Measurements from ENCODE around the gene TRIM68. TPM values are rescaled to one million over a fixed set of nuclear protein-coding genes. Genes with fewer than 3 reads are reported as not detected.
A peak's percentile ranks its signal among the peaks of the same experiment; 100 is the strongest.

TRIM68 gene
- 7.7 TPM for polyA plus RNA-seq (2013, experiment 1 of 2)
- polyA plus RNA-seq (2013, experiment 2 of 2) = 7.1 TPM

GRCh38 chr11:4607781-4608666 is at the start of gene TRIM68:
TSS of gene TRIM68 (minus strand) at chr11:4608231. CDS start at chr11:4605504, 2,727 bp downstream.
- Histone ChIP-seq H3K4ac (ENCODE audit: low read length) (no peak within 1 kb of the TSS), H2BK12ac (ENCODE audit: low read length) (no peak within 1 kb of the TSS), H2AK5ac (ENCODE audit: low read depth, low read length) (no peak within 1 kb of the TSS), H3K23ac (ENCODE audit: low read depth, low read length, poor library complexity) (peak within 1 kb of the TSS; percentile 48), H3K9ac (ENCODE audit: low read depth, low read length, poor library complexity) (peak within 1 kb of the TSS; percentile 89), H3K9me3 (replicated peaks in 1 of 2; ENCODE audit: control insufficient read depth in 2 of 2, insufficient read depth in 1 of 2, low read depth in 1 of 2, low read length in 2 of 2) (no peaks in the 10 kb centered on the region), H2BK15ac (ENCODE audit: low read length) (no peak within 1 kb of the TSS), H3K79me1 (ENCODE audit: low read depth, low read length) (no peaks in the 10 kb centered on the region), H3K4me1 (ENCODE audit: control insufficient read depth in 2 of 2, insufficient read depth in 1 of 2, low read depth in 1 of 2, low read length in 2 of 2) (peaks cover 4 to 5% of the 10 kb centered on the region in 2 donors), H3K14ac (ENCODE audit: low read length) (no peak within 1 kb of the TSS), H3K4me2 (ENCODE audit: insufficient read depth, low read length, poor library complexity, severe bottlenecking) (peak within 1 kb of the TSS; percentile 68), H2AFZ (ENCODE audit: low read length) (peak within 1 kb of the TSS; percentile 98), H2BK5ac (ENCODE audit: low read length) (no peak within 1 kb of the TSS), H4K91ac (ENCODE audit: low read depth, low read length, poor library complexity) (no peak within 1 kb of the TSS), H3K4me3 (ENCODE audit: low read length in 2 of 2) (peak within 1 kb of the TSS; percentile 70 to 88), H3K27me3 (ENCODE audit: control insufficient read depth in 3 of 3, insufficient read depth in 3 of 3, low read depth in 1 of 3, low read length in 3 of 3) (no peaks in the 10 kb centered on the region), H4K8ac (ENCODE audit: low read depth, low read length) (no peak within 1 kb of the TSS), H3K27ac (replicated peaks; ENCODE audit: low read length) (peak within 1 kb of the TSS; percentile 93), H3K18ac (ENCODE audit: low read length) (peak within 1 kb of the TSS; percentile 98), H3K36me3 (replicated peaks in 1 of 2; ENCODE audit: control insufficient read depth in 2 of 2, insufficient read depth in 2 of 2, low read length in 2 of 2) (peaks cover 0 to 24% of the 10 kb centered on the region in 2 donors), H2BK120ac (ENCODE audit: low read depth, low read length) (no peak within 1 kb of the TSS)
- DNase-seq (ENCODE audit: low spot score) = peak; percentile 78
- no CpG with 5 or more reads among the region's 43 CpGs for whole genome bisulfite sequencing, 2 donors (ENCODE audit: extremely low coverage in 2 of 2, insufficient read length in 2 of 2, insufficient replicate concordance in 1 of 2)

GRCh38 chr11:4654635-4655369 is 46.8 kb upstream of the TRIM68 start:
- Histone ChIP-seq H2BK12ac (ENCODE audit: low read length) (no peak overlapping the region), H2AK5ac (ENCODE audit: low read depth, low read length) (no peak overlapping the region), H3K4me3 (ENCODE audit: low read length in 2 of 2) (no peak overlapping the region), H4K91ac (ENCODE audit: low read depth, low read length, poor library complexity) (no peak overlapping the region), H2BK120ac (ENCODE audit: low read depth, low read length) (no peak overlapping the region), H3K27me3 (ENCODE audit: control insufficient read depth in 3 of 3, insufficient read depth in 3 of 3, low read depth in 1 of 3, low read length in 3 of 3) (no peaks in the 10 kb centered on the region), H3K18ac (ENCODE audit: low read length) (no peak overlapping the region), H2BK5ac (ENCODE audit: low read length) (no peak overlapping the region), H2BK15ac (ENCODE audit: low read length) (no peak overlapping the region), H3K27ac (replicated peaks; ENCODE audit: low read length) (no peak overlapping the region), H3K36me3 (replicated peaks in 1 of 2; ENCODE audit: control insufficient read depth in 2 of 2, insufficient read depth in 2 of 2, low read length in 2 of 2) (no peaks in the 10 kb centered on the region), H3K14ac (ENCODE audit: low read length) (no peak overlapping the region), H4K8ac (ENCODE audit: low read depth, low read length) (no peak overlapping the region), H3K4me2 (ENCODE audit: insufficient read depth, low read length, poor library complexity, severe bottlenecking) (no peak overlapping the region), H2AFZ (ENCODE audit: low read length) (no peak overlapping the region), H3K4me1 (ENCODE audit: control insufficient read depth in 2 of 2, insufficient read depth in 1 of 2, low read depth in 1 of 2, low read length in 2 of 2) (no peaks in the 10 kb centered on the region), H3K9me3 (replicated peaks in 1 of 2; ENCODE audit: control insufficient read depth in 2 of 2, insufficient read depth in 1 of 2, low read depth in 1 of 2, low read length in 2 of 2) (no peaks in the 10 kb centered on the region), H3K9ac (ENCODE audit: low read depth, low read length, poor library complexity) (no peak overlapping the region), H3K4ac (ENCODE audit: low read length) (no peak overlapping the region), H3K79me1 (ENCODE audit: low read depth, low read length) (no peaks in the 10 kb centered on the region), H3K23ac (ENCODE audit: low read depth, low read length, poor library complexity) (no peak overlapping the region)
- DNase-seq (ENCODE audit: low spot score) = no peak
- WGBS, 2 donors (ENCODE audit: extremely low coverage in 2 of 2, insufficient read length in 2 of 2, insufficient replicate concordance in 1 of 2) = no CpG with 5 or more reads among the region's 2 CpGs

GRCh38 chr11:4647766-4648165 is 39.7 kb upstream of the TRIM68 start:
- Histone ChIP-seq H3K36me3 (replicated peaks in 1 of 2; ENCODE audit: control insufficient read depth in 2 of 2, insufficient read depth in 2 of 2, low read length in 2 of 2) (no peaks in the 10 kb centered on the region), H3K9ac (ENCODE audit: low read depth, low read length, poor library complexity) (no peak overlapping the region), H3K4me2 (ENCODE audit: insufficient read depth, low read length, poor library complexity, severe bottlenecking) (no peak overlapping the region), H2BK120ac (ENCODE audit: low read depth, low read length) (no peak overlapping the region), H3K27me3 (ENCODE audit: control insufficient read depth in 3 of 3, insufficient read depth in 3 of 3, low read depth in 1 of 3, low read length in 3 of 3) (no peaks in the 10 kb centered on the region), H3K9me3 (replicated peaks in 1 of 2; ENCODE audit: control insufficient read depth in 2 of 2, insufficient read depth in 1 of 2, low read depth in 1 of 2, low read length in 2 of 2) (no peaks in the 10 kb centered on the region), H3K4ac (ENCODE audit: low read length) (no peak overlapping the region), H2AFZ (ENCODE audit: low read length) (no peak overlapping the region), H3K18ac (ENCODE audit: low read length) (peak overlapping the region; percentile 16), H3K23ac (ENCODE audit: low read depth, low read length, poor library complexity) (no peak overlapping the region), H4K91ac (ENCODE audit: low read depth, low read length, poor library complexity) (no peak overlapping the region), H3K4me3 (ENCODE audit: low read length in 2 of 2) (no peak overlapping the region), H2AK5ac (ENCODE audit: low read depth, low read length) (no peak overlapping the region), H3K27ac (replicated peaks; ENCODE audit: low read length) (no peak overlapping the region), H2BK12ac (ENCODE audit: low read length) (no peak overlapping the region), H4K8ac (ENCODE audit: low read depth, low read length) (no peak overlapping the region), H3K14ac (ENCODE audit: low read length) (no peak overlapping the region), H3K79me1 (ENCODE audit: low read depth, low read length) (no peaks in the 10 kb centered on the region), H3K4me1 (ENCODE audit: control insufficient read depth in 2 of 2, insufficient read depth in 1 of 2, low read depth in 1 of 2, low read length in 2 of 2) (peaks cover 0 to 3% of the 10 kb centered on the region in 2 donors), H2BK15ac (ENCODE audit: low read length) (no peak overlapping the region), H2BK5ac (ENCODE audit: low read length) (no peak overlapping the region)
- no peak for DNase-seq (ENCODE audit: low spot score)
- WGBS, 2 donors (ENCODE audit: extremely low coverage in 2 of 2, insufficient read length in 2 of 2, insufficient replicate concordance in 1 of 2) = no CpG with 5 or more reads among the region's 4 CpGs

GRCh38 chr11:4645974-4646373 is 37.9 kb upstream of the TRIM68 start:
- Histone ChIP-seq H3K4ac (ENCODE audit: low read length) (no peak overlapping the region), H3K14ac (ENCODE audit: low read length) (no peak overlapping the region), H2BK15ac (ENCODE audit: low read length) (no peak overlapping the region), H2AFZ (ENCODE audit: low read length) (no peak overlapping the region), H4K8ac (ENCODE audit: low read depth, low read length) (no peak overlapping the region), H3K79me1 (ENCODE audit: low read depth, low read length) (no peaks in the 10 kb centered on the region), H3K4me2 (ENCODE audit: insufficient read depth, low read length, poor library complexity, severe bottlenecking) (no peak overlapping the region), H2BK5ac (ENCODE audit: low read length) (no peak overlapping the region), H3K9me3 (replicated peaks in 1 of 2; ENCODE audit: control insufficient read depth in 2 of 2, insufficient read depth in 1 of 2, low read depth in 1 of 2, low read length in 2 of 2) (no peaks in the 10 kb centered on the region), H3K36me3 (replicated peaks in 1 of 2; ENCODE audit: control insufficient read depth in 2 of 2, insufficient read depth in 2 of 2, low read length in 2 of 2) (no peaks in the 10 kb centered on the region), H4K91ac (ENCODE audit: low read depth, low read length, poor library complexity) (no peak overlapping the region), H2BK120ac (ENCODE audit: low read depth, low read length) (no peak overlapping the region), H3K27me3 (ENCODE audit: control insufficient read depth in 3 of 3, insufficient read depth in 3 of 3, low read depth in 1 of 3, low read length in 3 of 3) (no peaks in the 10 kb centered on the region), H3K9ac (ENCODE audit: low read depth, low read length, poor library complexity) (no peak overlapping the region), H3K18ac (ENCODE audit: low read length) (no peak overlapping the region), H3K4me3 (ENCODE audit: low read length in 2 of 2) (no peak overlapping the region), H3K4me1 (ENCODE audit: control insufficient read depth in 2 of 2, insufficient read depth in 1 of 2, low read depth in 1 of 2, low read length in 2 of 2) (peaks cover 0 to 15% of the 10 kb centered on the region in 2 donors), H2BK12ac (ENCODE audit: low read length) (no peak overlapping the region), H2AK5ac (ENCODE audit: low read depth, low read length) (no peak overlapping the region), H3K27ac (replicated peaks; ENCODE audit: low read length) (no peak overlapping the region), H3K23ac (ENCODE audit: low read depth, low read length, poor library complexity) (no peak overlapping the region)
- WGBS, 2 donors (ENCODE audit: extremely low coverage in 2 of 2, insufficient read length in 2 of 2, insufficient replicate concordance in 1 of 2) = no CpG with 5 or more reads among the region's 2 CpGs
- no peak for DNase-seq (ENCODE audit: low spot score)
